Measurements from ENCODE around the gene ZMIZ1.

DNA sequence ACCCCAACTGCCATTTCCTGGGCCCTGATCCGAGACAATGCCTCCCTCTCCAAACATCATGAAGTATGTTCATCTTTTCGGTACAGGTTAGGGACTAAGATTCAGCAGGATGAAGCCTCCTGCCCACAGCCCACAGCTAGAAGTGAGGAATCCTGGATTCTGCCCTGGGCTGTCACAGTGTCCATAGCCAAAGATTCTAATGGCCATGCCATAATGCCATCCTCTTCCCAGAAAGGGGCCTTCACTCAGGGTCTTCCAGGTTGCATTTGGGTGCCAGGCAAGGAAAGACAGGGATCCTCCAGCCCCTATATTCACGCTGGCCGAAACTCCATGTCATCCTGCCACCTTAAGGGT, 15.7 kb upstream of the ZMIZ1 start:
- TF ChIP-seq, protein P1, sequence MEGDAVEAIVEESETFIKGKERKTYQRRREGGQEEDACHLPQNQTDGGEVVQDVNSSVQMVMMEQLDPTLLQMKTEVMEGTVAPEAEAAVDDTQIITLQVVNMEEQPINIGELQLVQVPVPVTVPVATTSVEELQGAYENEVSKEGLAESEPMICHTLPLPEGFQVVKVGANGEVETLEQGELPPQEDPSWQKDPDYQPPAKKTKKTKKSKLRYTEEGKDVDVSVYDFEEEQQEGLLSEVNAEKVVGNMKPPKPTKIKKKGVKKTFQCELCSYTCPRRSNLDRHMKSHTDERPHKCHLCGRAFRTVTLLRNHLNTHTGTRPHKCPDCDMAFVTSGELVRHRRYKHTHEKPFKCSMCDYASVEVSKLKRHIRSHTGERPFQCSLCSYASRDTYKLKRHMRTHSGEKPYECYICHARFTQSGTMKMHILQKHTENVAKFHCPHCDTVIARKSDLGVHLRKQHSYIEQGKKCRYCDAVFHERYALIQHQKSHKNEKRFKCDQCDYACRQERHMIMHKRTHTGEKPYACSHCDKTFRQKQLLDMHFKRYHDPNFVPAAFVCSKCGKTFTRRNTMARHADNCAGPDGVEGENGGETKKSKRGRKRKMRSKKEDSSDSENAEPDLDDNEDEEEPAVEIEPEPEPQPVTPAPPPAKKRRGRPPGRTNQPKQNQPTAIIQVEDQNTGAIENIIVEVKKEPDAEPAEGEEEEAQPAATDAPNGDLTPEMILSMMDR (conservative IDR thresholded peaks at IDR 0.05), result no peak
- TF ChIP-seq ZFX (IDR thresholded peaks at IDR 0.05), result no peak
